HG03469 (cell line): ENCODE measurements around the gene PSMF1.
"Not testable (repeated sequence)": the region's sequence is repeated elsewhere in the genome, so short reads cannot be mapped to it uniquely, and the experiment has no call there.

ENCODE experiments used
- ATAC-seq: cut with Tn5 transposase; IDR thresholded peaks from one replicate; pipeline ENCODE4 v1.9.1; 2021; ENCODE audit warnings: mild to moderate bottlenecking, moderate library complexity, moderate number of reproducible peaks; ENCODE audit not compliant: unreplicated experiment

Gene PSMF1

GRCh38 chr20:1121429-1121828 lies 3.0 kb downstream of the PSMF1 start:
- ATAC-seq: no peak

DNA sequence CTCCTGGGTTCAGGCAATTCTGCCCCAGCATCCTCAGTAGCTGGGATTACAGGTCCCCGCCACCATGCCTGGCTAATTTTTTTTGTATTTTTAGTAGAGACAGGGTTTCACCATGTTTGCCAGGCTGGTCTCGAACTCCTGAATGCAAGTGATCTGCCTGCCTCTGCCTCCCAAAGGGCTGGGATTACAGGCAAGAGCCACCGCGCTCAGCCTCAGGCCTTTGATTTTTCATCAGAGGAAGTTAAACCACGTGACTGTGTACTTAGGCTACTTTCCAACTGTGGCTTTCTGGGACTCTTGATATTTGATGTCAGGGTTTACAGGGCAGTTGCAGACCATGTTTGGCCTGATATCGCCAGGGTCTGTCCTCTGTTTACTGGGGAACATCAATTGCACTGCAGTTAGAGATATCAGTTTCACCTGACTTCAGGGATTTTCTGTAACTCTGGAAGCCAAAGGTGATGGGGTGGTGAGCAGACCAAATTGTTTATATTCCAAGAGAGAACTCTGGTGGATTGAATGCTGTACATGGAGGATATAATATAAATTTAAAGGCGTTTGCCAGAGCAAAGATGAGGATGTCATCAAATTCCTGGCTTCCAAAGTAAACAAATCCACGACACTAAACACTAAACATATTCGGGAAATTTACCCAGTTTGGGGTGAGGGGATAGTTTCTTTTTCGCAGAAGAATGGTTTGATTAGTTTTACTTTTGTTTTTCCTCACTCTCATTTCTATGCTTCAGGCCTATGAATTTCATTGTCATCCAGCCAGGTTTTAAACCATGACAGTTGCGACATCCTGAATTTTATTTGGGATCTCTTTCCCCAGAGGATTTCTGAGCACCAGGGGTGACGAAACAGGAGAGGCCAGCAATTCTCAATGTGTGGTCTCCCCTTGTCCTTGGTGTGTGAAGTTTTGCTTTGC lies 4.2 kb downstream of the PSMF1 start:
- ATAC-seq: no peak

GRCh38 chr20:1123666-1124065 lies 5.3 kb downstream of the PSMF1 start:
- no peak for ATAC-seq

GRCh38 chr20:1124421-1124820 lies 6.0 kb downstream of the PSMF1 start:
- no peak for ATAC-seq

GRCh38 chr20:1125277-1125676 lies 6.9 kb downstream of the PSMF1 start:
- ATAC-seq: no peak

DNA sequence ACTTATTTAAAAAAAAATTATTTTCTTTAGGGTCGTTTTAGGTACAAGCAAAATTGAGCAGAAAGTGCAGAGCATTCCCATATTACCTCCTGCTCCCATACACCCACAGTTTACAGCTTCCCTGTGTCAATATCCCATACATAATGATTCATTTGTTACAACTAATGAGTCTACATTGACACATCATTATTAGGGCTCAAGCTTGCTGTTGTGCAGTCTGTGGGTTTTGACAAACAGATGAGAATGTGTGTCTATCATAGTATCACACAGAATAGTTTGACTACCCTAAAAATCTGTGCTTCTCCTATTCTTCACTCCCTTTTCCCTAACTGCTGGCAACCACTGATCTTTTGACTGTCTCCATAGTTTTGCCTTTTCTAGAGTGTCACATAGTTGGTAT lies 9.4 kb downstream of the PSMF1 start:
- no peak for ATAC-seq

- no peak for ATAC-seq
Observed at GRCh38 chr20:1130058-1130694, 11.8 kb downstream of the PSMF1 start.

GRCh38 chr20:1130847-1131246 lies 12.4 kb downstream of the PSMF1 start:
- ATAC-seq: no peak

DNA sequence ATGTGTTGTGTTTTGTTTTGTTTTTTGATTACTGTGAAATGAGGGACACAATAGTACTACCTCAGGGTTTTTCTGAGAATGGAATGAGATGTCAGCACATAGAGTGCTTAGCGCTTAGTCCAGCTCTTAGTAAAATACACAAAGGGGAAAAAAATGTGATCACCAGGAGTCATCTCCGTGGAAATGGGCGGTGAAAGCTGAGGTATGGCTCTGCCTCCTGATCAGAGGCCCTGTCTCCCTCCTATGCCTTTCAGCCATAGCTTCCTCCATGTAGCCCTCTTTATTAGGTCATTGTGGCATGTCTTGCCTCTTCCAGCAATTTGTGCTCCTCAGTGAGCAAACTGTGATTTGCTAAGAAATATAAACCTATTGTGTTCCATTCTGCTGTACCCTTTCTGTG lies 13.0 kb downstream of the PSMF1 start:
- no peak for ATAC-seq

DNA sequence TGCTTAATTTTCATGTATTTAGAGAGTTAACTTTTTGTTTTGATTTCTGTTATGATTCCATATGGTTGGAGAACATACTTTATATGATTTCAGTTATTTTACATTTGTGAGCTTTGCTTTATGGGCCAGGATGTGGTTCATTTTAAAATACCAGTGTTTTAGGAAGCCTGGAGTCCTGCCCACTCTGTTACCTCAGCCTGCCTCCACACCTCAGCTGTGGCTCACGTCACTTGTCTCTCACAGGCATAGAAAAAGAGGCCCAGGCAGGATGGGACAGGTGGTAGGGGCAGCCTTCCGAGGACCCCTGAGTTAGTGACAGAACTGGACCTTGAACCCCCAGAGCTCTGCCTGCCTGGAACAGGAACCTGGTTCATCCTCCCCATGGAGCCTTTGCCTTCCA lies 16.0 kb downstream of the PSMF1 start:
- no peak for ATAC-seq

DNA sequence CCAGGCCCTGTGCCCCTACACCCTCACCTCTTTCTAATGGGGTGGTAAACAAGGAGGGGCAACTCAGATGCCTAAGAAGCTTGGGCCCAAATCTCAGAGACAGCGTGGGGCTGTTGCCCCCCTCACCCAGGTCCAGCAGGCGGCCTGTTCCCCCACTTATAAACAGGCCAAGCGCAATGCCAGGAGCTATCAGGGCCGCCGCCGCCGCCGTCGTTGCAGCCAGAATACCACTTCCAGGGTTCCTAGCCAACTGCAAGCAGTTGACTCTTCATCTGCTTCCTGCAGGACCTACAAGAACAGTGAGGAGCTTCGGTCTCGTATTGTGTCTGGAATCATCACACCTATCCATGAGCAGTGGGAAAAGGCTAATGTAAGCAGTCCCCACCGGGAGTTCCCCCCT lies 16.4 kb downstream of the PSMF1 start:
- no peak for ATAC-seq

DNA sequence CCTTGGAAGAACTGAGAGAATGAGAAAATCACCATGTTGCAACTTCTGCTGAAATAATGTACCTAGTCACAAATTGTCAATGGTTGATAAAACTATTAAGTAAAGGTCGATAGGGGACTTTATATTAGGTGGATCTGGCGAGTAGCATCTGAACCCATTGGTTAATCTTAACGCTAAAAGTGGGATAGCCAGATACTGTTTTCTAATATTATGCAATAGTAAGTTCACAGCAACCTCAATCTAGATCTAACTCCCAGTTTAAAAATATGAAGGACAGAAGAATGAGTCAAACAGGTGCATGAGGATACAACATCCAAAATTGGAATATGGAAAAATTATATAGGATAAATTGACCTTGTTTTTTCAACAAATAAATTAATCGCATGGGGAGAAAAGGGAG lies 18.8 kb downstream of the PSMF1 start:
- ATAC-seq: no peak

DNA sequence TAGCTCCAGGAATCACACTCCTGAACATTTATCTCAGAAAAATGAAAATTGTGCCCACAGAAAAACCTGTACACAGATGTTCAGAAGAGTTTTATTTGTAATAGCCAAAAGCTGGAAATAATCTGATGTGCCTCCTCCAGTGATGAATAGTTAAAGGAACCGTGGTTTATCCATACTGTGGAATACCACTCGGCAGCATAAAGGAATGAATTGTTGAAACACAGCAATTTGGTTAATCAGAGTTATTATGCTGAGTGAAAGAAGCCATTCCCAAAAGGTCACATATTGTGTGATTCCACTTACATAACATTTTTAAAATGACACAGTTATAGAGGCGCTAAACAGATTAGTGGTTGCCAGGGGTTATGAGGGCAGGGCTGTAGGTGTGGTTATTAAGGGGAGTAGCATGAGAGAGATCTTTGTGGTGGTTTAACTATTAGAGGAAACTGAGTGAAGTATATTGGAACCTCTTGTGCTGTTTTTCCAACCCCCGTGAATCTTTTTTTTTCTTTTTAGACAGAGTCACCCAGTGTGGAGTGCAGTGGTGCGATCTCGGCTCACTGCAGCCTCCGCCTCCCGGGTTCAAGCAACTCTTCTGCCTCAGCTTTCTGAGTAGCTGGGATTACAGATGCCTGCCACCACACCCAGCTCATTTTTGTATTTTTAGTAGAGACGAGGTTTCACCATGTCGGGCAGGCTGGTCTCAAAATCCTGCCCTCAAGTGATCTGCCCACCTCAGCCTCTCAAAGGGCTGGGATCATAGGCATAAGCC lies 26.2 kb downstream of the PSMF1 start:
- no peak for ATAC-seq

- ATAC-seq: no peak
Observed at GRCh38 chr20:1146957-1147356, 28.6 kb downstream of the PSMF1 start.

DNA sequence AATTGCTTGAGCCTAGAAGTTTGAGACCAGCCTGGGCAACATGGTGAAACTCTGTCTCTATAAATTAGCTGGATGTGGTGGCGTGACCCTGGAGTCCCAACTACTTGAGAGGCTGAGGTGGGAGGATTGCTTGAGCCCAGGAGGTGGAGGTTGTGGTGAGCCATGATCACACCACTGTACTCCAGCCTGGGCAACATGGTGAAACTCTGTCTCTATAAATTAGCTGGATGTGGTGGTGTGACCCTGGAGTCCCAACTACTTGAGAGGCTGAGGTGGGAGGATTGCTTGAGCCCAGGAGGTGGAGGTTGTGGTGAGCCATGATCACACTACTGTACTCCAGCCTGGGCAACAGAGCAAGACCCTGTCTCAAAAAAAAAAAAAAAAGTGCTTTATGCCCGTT lies 31.4 kb downstream of the PSMF1 start:
- ATAC-seq: not testable (repeated sequence)

DNA sequence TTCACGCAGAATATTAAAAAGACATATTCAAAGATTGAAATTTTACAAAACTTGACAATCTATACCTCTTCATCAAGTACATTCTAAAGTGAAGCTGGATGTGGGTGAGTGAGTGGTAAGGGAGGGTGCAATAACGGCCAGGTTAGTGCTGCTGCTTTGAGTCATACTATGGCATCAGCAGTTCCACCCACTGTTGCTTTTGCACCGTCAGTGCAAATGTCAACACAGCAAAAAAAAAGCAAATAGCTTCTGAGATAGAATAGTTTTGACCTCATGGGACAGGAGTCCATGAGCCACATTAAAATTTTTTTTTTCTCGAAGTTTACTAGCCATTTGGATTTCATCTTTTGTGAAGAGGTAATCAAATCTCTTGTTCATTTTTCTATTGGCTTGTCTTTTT lies 31.8 kb downstream of the PSMF1 start:
- ATAC-seq: no peak

DNA sequence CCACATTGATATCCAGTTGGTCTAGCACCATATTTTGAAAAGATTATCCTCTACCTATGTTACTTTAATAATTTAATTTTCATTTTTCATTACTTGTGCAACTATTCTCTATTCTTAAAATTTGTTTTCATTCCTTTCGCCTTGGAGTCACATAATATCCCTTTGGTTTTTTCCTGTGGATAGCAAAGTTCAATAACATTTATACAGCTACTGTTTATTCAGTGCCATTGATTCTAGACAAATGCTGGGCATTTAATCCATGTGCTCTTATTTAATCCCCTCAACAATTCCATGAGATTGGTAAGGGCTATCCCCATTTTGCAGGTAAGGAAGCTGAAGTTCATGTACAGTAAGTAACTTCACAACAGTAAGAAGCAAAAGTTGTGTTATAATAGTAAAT lies 32.6 kb downstream of the PSMF1 start:
- no peak for ATAC-seq

DNA sequence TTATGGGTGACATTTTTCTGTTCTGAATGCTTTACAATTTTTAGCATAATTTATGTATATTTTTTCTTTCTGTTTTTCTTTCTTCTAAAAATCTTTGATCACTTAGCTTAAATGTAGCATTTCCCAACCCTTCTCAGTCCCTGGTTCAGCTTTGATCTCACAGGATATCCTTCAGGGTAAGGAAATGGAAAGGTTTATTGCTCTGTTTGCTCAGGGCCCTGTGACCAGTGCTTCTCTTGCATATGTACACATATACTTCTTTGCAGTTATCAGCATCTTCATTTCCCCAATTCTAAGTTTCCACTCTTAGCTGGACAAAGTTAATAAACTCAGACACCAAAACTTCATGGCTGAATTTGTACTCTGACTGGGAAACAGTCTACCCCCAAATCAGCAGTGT lies 35.8 kb downstream of the PSMF1 start:
- no peak for ATAC-seq

GRCh38 chr20:1154691-1155090 lies 36.3 kb downstream of the PSMF1 start:
- ATAC-seq: no peak

DNA sequence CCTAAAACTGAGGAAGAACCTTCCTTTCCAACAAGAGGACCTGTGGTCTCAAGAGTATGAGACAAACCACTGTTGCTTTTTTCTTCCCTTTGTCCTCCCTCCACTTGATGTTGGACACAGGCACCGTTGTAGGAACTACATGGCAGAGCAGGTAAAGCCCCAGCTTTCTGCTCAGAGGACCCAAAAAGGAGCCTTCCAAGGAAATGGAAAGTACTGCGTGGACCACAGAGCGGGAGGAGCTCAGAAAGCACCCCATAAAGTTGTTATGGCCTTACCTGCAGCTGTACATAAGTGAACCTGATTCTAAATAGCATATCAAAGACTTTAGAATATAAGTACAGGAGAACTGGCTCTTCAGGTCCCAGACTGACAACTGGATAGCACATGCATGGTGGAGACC lies 36.9 kb downstream of the PSMF1 start:
- ATAC-seq: no peak

GRCh38 chr20:1160496-1160895 lies 42.1 kb downstream of the PSMF1 start:
- no peak for ATAC-seq

DNA sequence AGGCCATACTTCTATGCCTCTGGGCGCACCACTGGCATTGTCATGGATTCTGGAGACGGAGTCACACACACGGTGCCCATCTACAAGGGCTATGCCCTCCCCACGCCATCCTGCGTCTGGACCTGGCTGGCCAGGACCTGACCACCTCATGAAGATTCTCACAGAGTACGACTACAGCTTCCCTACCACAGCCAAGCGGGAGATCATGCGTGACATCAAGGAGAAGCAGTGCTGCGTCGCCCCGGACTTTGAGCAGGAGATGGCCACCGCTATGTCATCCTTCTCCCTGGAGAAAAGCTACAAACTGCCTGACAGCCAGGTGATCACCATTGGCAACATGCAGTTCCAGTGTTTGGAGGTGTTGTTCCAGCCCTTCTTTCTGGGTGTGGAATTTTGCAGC lies 42.6 kb downstream of the PSMF1 start:
- no peak for ATAC-seq
